Left lobe of liver (tissue), 2 donors: ENCODE measurements around the gene WDR5B. TPM values are rescaled to one million over a fixed set of nuclear protein-coding genes. Genes with fewer than 3 reads are reported as not detected.
"Not testable (repeated sequence)": the region's sequence is repeated elsewhere in the genome, so short reads cannot be mapped to it uniquely, and the experiment has no call there.

Experiments
- ATAC-seq: fragments of 200-7000 bp; cut with Tn5 transposase; one replicate; pipeline ENCODE4 v1.9.1; 2020; ENCODE audit warnings: mild to moderate bottlenecking, moderate library complexity
- DNase-seq: peaks from one replicate; pipeline ENCODE4 v3.0.0-alpha.2; 2020; ENCODE audit warnings: low spot score
- total RNA-seq: library from RNA; stranded (reverse); gene quantifications from one replicate; pipeline ENCODE4 v1.2.1, GENCODE V29; 2021
- donor health status: DM: no; HTN: no; CAD: no; lungs with moderate emphysema.
- donor health status: DM: no; HTN: yes; CAD: no.

WDR5B gene
- 2.3 TPM for total RNA-seq

DNA sequence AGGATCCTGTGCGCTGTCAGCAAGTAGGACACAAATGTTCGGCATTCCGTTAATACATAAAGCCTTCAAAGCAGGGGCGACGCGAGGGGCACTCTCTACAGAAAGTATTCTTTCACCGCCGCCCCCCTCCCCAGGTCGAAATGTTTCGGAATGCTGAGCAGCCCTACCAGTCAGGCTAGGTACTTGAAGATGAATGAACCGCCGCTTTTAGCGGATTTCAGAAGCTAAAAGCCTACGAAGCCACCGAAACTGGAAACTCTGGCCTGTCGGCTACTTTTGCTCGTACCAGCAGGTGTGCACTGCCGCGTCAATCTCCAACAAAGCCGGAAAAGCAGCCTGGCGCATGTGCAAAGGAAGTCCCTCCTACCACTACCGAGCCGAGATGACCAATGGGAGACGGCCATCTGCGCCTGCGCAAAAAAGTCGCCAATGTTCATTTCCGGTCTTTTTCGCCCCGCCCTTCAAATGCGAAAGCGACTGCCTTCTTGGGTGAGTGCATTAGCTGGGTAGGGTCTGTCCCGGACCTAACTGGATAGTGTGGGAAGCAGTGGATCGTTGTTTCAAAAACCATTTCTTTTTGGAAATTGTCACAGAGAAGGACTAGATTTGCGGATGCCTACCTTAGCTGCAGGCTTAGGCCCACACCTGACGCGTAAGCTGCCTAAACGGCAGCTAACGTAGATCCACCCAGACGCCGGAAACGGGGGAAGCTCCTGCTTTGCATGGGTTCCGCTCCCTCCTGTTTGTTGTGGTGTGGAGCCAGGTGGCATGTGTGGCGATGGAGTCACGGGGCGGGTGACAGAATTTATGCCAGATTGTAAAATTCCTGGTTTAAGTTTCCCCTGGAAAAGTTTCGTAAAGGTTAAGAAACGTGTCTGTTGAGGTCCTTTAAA is at the start of gene WDR5B:
TSS of gene WDR5B (minus strand) at position 301 of the 893 bp plus-strand sequence. CDS start 534 bp downstream, outside the sequence.
- ATAC-seq (peak; percentile 94), DNase-seq (peak; percentile 99)

DNA sequence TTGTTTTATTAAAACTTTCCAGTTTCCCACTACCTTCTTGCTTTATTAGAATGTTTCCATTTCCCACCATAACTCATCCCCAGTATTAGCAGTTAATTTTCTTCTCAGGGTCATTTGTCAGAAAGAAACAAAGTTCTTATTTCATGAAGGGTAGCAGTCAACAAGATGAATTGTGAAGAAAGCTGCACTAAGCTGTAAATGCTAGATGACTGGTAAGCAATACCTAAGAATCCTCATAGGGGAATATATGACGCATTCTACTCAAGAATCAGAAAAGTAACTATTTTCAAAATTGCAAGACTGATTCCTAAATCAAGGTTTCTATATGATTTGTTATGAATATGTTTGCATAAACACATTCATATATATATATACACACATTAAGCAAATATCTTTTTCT is 48.8 kb upstream of the WDR5B start:
- DNase-seq (no peak), ATAC-seq (no peak)

DNA sequence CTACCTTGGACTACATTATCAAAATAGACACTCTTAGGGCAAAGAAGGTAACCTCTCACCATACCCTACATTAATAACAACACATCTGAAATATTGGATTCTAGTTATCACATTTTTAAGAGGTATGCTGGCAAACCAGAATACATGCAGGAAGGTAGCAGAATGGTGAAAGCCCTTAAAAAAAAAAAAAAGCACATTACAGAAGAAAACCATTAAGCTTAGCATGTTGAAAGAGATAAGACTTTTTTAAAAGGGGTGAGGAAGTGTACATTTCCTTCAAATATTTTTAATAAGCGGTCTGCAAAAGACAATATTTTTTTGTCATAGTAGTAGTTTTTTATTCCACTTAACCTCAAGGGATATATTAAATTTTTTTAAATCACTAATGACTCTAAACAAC is 46.5 kb upstream of the WDR5B start:
- DNase-seq (no peak), ATAC-seq (no peak)

DNA sequence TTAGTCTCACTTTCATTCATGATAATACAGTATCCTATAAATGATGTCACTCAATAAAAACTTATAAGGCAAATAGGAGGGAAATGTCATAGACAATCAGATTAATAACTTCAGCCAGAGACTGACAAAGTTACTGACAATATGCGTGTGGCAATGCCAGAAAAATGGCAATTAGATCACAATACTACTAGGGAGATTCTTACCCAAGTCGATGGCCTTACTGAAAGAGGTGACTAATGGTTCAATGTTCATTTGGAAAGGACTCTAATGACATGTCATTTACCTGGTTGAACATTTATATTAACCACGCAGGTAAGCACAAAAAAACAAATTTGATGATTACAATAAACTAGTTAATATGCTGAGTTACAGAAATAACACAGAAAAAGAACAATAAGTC is 45.9 kb upstream of the WDR5B start:
- peak; percentile 84 for ATAC-seq
- DNase-seq: no peak

DNA sequence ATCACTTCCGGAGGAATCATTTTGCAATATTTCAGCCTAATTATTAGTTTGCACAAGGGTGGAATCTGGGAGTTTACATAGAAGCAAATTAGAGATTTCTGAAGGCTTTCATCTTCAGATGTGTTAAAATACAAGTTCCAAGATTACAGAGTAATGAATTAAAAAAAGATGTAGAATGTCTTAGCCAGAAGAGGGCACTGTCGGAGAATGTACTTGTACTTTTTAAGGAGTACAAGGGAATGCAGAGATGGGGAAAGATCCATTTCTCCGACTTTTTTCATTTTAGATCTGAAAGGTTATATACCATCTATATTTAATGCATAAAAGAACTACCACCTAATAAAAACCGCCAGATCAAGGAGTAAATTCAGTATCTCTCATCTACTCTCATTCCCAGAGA is 43.1 kb upstream of the WDR5B start:
- peak; percentile 30 for ATAC-seq
- no peak for DNase-seq

DNA sequence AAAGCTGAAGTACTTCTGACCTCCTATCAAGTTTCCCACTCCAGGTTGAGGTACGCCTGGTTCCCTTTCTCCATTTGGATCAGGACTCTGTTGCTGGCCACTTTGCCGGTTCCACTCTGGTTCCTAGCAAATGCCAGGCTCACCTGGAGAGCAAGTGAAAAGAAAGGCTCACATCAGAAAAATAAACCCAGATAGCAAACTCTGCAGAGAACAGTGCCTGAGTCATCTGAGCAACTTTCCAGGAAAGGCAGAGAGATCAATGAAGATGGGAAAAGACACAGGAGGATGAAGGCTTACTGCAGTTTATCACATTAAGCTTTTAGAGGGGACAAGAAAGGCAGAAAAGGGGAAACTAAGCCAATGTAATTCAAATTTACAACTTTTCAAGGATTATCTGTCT is 41.8 kb upstream of the WDR5B start:
- DNase-seq (no peak), ATAC-seq (peak; percentile 32)

DNA sequence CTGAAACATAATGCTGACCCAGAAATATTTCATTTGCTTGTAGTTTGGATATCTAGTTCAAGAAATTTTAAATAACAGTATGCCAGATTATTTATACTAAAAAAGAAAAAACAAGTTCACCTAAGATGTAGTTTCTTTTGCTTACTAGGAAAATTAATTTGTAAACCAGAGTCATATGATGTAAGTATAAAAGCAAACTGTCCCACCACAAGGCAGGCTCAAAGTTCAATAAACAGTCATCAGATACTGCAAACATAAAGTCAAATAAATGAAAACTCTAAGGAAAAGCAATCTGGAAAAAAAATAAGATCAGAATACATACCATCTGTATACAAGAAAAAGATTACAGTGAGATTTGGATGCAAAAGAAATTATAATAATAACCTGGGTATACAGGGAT is 40.2 kb upstream of the WDR5B start:
- DNase-seq (no peak), ATAC-seq (peak; percentile 71)

DNA sequence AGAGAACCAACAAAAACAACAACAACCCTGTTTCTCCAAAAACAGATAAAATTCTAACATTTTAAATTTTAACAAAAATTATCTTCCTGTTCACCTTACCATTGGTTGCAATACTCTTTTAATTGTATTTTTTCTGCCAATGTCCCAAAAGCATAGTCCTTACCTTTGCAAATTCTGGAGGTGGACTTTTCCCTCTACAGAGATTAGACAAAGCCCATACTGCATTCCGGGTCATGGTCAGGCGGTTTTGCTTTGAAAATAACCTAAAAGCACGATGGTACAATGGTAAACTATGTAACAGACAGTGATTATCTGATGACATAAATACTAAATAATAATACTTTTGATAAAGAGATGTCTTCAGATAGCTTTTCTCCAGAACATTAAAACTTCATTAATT is 35.5 kb upstream of the WDR5B start:
- no peak for DNase-seq
- peak; percentile 67 for ATAC-seq

DNA sequence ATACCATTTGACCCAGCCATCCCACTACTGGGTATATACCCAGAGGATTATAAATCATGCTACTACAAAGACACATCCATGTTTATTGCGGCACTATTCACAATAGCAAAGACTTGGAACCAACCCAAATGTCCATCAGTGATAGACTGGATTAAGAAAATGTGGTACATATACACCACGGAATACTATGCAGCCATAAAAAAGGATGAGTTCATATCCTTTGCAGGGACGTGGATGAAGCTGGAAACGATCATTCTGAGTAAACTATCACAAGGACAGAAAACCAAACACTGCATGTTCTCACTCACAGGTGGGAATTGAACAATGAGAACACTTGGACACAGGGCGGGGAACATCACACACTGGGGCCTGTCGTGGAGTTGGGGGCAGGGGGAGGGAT is 32.4 kb upstream of the WDR5B start:
- ATAC-seq, DNase-seq: not testable (repeated sequence)

DNA sequence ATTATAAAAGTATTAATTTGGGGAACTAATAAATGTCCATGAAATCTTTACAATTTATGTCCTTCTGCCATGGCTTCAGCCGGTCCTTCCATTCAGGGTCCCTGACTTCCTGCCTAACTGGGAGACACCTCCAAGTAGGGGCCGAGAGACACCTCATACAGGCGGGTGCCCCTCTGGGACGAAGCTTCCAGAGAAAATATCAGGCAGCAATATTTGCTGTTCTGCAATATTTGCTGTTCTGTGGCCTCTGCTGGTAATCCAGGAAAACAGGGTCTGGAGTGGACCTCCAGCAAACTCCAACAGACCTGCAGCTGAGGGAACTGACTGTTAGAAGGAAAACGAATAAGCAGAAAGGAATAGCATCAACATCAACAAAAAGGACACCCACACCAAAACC is 28.6 kb upstream of the WDR5B start:
- not testable (repeated sequence) for DNase-seq
- ATAC-seq: peak; percentile 47

DNA sequence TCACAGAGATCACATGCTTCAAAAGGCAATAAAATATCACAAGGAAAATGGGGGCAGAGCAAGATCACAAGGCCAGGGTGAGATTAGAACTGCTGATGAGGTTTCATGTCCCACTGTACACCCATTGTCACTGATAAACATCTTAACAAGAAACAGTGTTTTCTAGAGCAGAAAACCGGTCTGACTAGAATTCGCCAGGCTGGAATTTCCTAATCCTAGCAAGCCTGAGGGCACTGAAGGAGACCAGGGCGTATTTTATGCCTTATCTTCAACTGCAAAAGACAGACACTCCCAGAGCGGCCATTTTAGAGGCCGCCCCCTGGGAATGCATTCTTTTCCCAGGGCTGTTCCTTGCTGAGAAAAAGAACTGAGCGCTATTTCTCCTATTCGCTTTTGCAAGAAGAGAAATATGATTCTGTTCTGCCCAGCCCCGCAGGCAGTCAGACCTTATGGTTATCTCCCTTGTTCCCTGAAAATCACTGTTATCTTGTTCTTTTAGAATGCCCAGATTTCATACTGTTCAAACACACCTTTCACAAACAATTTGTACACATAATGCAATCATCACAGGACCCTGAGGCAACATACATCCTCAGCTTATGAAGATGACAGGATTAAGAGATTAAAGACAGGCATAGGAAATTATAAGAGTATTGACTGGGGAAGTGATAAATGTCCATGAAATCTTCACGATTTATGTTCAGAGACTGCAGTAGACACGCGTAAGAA is 28.1 kb upstream of the WDR5B start:
- peak; percentile 55 for ATAC-seq
- DNase-seq: not testable (repeated sequence)

DNA sequence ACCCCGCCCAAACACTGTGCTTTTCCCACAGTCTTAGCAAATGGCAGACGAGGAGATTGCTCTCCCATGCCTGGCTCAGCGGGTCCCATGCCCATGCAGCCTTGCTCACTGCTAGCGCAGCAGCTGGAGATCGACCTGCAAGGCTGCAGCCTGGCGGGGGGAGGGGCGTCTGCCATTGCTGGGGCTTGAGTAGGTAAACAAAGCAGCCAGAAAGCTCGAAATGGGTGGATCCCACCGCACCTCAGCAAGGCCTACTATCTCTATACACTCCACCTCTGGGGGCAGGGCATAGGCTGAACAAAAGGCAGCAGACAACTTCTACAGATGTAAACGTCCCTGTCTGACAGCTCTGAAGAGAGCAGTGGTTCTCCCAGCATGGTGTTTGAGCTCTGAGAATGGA is 27.2 kb upstream of the WDR5B start:
- no peak for ATAC-seq
- DNase-seq: no peak

DNA sequence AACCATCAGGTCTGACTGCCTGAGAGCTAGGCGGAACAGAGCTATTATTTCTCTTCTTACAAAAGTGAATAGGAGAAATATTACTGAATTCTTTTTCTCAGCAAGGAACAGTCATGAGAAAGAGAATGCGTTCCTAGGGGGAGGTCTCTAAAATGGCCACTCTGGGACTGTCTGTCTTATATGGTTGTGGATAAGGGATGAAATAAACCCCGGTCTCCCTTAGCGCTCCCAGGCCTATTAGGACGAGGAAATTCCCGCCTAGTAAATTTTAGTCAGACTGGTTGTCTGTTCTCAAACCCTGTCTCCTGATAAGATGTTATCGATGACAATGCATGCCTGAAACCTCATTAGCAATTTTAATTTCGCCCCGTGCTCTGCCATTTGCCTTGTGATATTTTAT is 20.1 kb upstream of the WDR5B start:
- DNase-seq (no peak), ATAC-seq (no peak)

DNA sequence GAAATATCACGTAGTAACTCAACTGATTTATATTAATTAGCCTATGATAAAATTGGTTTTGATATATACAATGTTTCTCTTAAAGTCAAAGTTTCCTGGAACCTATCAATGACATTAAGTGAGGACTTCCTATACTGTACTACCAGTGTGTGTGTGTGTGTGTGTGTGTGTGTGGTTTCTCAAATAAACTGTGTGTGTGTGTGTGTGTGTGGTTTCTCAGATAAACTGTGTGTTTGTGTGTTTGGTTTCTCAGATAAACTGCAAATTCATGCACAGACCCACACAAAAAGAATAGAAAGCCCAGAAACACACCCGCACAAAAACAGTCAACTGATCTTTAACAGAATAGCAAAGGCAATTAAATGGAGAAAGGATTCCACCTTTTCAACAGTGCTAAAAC is 14.5 kb upstream of the WDR5B start:
- DNase-seq (no peak), ATAC-seq (no peak)

DNA sequence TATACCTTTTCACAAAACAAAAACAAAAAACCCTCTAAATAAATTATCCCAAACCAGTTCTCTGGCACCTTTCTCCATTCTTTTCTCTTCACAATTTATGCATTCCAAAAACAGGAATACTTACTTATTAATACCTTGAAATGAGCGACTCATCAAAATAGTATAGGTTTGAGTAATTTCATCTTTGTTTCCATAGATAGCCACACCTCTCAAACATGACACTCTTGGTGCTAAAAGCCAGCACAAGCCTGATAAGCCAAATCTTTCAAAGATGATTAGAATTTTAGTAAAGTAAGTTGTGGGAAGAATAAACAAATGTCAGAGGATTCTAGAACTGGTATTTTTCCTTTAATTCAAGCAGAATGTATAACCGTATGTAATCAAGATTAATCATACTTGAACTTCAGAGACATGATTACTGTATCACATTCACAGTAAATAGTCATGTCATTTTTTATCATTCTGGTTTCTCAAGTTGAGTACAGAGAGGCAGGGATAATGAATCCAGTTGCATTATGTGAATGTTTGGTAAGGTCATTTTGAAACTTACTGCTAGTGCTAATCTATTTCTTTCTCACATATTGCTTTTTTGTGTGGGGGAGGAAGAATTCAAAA is 12.1 kb upstream of the WDR5B start:
- ATAC-seq (no peak), DNase-seq (no peak)

DNA sequence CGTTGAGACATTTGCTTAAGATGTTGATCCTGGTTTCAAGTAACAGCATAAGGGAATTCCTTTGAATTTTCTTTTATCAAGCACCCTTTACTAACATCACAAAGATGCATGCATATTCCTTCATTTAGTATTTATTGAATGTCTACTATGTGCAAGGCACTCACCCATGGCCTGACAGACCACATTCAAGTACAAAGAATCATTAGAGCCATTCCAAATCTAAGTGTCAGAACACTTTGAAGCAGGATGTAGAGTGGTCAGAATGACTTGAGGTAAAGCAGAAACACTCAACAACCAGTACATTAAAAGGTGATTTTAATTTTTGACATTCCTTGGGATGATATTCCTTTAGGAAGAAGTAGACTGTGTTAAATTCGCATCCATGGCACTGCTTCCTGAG is 6.0 kb upstream of the WDR5B start:
- ATAC-seq (no peak), DNase-seq (no peak)

DNA sequence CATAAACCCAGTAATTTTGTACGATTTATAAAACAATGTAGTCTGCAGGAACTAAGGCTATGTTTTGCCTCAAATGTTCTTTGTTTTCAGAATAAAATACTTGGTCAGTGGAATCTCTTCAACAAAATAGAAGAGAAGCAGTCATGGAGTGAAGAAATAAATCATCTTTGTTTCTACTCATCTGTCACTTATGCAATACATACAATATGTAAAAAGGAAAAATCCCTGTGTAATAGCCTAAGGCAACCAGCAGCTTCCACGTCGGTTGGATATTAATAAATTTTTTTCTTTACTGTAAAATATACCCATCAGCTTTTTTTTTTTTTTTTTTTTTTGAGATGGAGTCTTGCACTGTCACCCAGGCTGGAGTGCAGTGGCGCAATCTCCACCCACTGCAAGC is 5.2 kb upstream of the WDR5B start:
- DNase-seq (no peak), ATAC-seq (no peak)

DNA sequence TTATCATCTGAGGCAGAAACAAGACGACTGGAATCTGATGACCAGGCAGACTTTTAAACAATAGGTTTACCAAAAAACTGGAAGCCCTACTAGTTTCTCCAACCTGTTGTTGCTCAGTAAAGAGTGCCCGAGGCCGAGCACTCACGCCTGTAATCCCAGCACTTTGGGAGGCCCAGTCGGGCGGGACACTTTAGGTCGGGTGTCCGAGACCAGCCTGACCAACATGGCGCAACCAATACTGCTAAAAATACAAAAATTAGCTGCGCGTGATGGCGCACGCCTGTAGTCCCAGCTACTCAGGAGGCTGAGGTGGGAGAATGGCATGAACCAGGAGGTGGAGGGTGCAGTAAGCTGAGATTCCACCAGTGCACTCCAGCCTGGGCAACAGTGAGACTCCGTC is 1.1 kb upstream of the WDR5B start:
- ATAC-seq (no peak), DNase-seq (no peak)

DNA sequence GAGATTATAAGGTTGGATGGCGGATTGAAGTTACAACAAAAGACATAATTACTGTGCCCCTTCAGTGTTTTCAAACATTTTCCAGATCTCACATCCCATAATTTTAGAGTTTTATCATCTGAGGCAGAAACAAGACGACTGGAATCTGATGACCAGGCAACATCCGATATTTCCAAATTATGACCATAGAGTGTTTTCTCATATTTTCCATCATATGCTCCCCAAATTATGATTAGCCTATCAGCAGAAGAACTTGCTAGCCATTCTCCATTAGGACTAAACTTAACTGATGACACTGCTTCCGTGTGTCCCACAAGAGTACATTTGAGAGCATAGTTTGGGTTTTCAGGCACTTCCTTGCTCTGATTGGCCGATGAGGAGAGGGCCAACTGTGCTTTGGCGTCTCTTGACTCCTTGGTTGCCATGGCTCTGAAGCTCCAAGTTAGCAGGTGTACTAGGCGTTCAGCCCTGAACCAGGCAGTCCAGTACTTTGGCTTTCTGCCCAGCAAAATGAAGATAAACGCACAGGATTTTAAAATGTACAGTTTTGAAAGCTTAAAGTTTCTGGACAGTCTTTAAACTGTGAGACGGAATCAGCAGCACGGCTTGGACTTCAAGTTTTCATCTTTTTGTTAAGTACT is 638 bp downstream of the WDR5B start:
- DNase-seq (no peak), ATAC-seq (peak; percentile 32)

DNA sequence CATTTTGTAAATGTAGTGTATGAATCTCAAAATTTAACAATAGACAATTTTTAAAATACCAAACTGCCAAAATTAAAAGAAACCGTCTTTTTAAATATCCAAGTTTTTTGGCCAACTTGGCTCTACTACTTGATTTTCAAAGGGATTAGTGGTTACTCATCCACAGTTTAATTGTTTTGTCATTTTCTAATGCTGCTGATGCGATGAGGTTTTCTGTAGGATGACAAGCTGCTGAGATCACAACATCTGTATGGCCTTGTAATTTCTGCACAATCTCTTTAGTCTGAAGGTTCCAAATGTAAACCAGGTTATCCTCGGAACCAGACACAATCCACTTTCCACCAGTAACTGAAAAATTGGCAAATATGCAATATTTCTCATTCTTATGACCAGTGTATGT is 1.5 kb downstream of the WDR5B start:
- ATAC-seq: no peak
- DNase-seq: no peak

DNA sequence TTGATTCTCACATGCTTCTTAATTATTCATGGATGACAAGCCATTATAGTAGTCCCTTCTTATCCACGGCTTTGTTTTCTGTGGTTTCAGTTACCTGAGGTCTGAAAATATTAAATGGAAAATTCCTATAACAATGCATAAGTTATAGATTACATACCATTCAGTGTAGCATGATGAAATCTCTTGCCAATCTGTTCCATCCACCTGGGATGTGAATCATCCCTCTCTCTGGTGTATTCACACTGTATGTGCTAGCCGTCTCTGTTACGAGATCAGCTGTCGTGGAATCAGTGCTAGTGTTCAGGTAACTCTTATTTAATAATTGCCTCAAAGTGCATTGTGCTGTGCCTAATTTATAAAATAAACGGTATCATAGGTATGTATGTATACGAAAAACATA is 5.2 kb downstream of the WDR5B start:
- ATAC-seq (no peak), DNase-seq (no peak)
